Measurements from ENCODE around the gene RERE.
"Not testable (repeated sequence)": the region's sequence is repeated elsewhere in the genome, so short reads cannot be mapped to it uniquely, and the experiment has no call there.

Gene RERE

DNA sequence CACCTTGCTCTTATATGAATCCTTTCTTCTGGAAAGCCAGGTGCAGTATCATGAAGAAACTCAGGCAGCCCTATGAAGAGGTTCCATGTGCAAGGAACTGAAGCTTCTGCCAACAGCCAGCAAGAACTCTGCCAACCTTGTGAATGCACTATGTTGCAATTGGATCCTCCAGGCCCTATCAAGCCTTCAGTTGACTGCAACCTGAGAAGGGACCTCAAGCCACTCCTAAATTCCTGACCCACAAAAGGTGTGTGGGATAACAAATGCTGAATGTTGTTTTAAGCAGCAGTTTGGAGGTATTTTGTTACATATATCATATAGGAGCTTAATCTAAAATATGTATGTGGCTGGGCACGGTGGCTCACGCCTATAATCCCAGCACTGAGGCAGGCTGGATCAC, 84.0 kb downstream of the RERE start:
- no peak overlapping the region for H3K4me3 ChIP-seq (ENCODE audit: low read depth, low read length)
- TF ChIP-seq, protein P1, sequence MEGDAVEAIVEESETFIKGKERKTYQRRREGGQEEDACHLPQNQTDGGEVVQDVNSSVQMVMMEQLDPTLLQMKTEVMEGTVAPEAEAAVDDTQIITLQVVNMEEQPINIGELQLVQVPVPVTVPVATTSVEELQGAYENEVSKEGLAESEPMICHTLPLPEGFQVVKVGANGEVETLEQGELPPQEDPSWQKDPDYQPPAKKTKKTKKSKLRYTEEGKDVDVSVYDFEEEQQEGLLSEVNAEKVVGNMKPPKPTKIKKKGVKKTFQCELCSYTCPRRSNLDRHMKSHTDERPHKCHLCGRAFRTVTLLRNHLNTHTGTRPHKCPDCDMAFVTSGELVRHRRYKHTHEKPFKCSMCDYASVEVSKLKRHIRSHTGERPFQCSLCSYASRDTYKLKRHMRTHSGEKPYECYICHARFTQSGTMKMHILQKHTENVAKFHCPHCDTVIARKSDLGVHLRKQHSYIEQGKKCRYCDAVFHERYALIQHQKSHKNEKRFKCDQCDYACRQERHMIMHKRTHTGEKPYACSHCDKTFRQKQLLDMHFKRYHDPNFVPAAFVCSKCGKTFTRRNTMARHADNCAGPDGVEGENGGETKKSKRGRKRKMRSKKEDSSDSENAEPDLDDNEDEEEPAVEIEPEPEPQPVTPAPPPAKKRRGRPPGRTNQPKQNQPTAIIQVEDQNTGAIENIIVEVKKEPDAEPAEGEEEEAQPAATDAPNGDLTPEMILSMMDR (IDR thresholded peaks at IDR 0.05; ENCODE audit: insufficient read depth, low read depth, low read length, missing control alignments): no peak
- DNase-seq (ENCODE audit: low read depth): no peak

DNA sequence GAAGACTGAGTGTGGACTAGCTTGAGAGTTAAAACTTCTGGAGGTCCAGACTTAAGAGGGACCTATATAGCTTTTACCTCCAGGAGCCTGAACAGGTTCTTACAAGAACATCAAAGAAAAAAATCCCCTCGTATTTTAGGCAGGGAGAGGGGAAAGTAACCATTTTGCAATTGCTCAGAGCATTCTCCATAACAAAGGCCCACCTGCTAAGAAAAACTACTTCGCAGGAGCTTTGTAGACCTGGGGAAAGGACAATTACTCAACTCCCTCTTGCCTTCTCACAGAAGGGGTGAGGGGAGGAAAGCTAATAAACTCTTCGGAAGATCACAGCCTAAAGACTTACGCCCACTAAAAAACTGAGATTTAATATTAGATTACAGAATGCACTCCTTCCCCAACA, 86.3 kb downstream of the RERE start:
- no peak for DNase-seq (ENCODE audit: low read depth)
- H3K4me3 ChIP-seq (ENCODE audit: low read depth, low read length): no peak overlapping the region
- TF ChIP-seq, protein P1 (IDR thresholded peaks at IDR 0.05; ENCODE audit: insufficient read depth, low read depth, low read length, missing control alignments): no peak

DNA sequence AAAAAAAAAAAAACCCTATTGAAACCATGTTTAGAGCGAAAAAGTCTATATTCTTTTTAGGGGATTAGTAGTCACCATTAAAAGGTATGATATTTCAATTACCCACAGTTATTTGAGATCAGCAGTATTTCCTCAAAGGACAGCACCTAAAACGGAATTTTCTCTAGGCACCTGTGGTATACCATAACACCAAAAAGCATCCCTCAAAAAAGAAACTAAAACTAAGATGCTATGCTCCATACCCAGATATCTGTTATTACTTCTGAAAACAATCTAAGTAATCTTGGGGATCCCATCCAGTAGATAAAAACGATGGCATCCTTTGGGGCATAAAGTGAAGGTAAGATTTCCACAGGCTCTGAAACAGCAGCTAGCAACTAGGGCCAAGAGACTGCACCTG, 89.0 kb downstream of the RERE start:
- TF ChIP-seq, protein P1 (IDR thresholded peaks at IDR 0.05; ENCODE audit: insufficient read depth, low read depth, low read length, missing control alignments): no peak
- DNase-seq (ENCODE audit: low read depth): no peak

DNA sequence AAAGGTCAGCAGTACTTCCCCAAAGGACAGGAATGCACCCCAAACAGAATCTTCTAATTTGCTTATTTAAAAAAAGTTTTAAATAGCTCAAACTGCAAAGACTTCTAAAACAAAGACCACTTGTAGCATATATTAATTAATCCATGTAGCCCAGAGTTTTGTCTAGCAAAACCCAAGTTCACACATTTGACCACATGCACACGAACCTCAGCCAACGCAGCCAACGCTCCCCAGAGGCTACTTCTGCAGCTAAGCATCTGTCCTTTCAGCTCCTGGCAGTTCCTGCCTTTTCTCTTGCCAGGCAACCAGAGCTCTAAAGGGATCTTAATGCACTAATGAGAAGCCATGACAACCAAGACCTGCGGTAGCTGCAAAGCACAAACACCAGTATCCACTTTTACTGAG, 89.6 kb downstream of the RERE start:
- H3K4me3 ChIP-seq (ENCODE audit: low read depth, low read length): no peak overlapping the region
- TF ChIP-seq, protein P1 (IDR thresholded peaks at IDR 0.05; ENCODE audit: insufficient read depth, low read depth, low read length, missing control alignments): no peak
- DNase-seq (ENCODE audit: low read depth): no peak

More for the DNA sequence above, 89.0 kb downstream of the RERE start:
- H3K4me3 ChIP-seq (ENCODE audit: low read depth, low read length): no peak overlapping the region

DNA sequence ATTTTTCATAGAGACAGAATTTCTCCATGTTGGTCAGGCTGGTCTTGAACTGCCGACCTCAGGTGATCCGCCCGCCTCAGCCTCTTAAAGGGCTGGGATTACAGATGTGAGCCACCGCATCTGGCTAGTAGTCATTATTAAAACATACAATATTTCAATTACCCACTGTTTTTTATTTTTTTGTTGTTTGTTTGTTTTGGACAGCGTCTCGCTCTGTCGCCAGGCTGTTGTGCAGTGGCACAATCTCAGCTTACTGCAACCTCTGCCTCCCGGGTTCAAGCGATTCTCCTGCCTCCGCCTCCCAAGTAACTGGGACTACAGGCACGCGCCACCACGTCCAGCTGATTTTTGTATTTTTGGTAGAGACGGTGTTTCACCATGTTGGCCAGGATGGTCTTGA, 90.1 kb downstream of the RERE start:
- DNase-seq (ENCODE audit: low read depth); H3K4me3 ChIP-seq (ENCODE audit: low read depth, low read length): not testable (repeated sequence)

DNA sequence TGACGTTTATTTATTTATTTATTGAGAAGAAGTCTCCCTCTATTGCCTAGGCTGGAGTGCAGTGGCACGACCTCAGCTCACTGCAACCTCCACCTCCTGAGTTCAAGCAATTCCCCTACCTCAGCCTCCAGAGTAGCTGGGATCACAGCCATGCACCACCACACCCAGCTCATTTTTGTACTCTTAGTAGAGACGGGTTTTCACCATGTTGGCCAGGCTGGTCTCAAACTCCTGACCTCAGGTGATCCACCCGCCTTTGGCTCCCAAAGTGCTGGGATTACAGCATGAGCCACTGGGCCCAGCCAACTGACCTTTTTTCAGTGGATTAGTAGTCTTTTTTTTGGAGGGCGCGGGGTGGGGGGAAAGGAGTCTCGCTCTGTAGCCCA, 90.6 kb downstream of the RERE start:
- not testable (repeated sequence) for DNase-seq (ENCODE audit: low read depth)

DNA sequence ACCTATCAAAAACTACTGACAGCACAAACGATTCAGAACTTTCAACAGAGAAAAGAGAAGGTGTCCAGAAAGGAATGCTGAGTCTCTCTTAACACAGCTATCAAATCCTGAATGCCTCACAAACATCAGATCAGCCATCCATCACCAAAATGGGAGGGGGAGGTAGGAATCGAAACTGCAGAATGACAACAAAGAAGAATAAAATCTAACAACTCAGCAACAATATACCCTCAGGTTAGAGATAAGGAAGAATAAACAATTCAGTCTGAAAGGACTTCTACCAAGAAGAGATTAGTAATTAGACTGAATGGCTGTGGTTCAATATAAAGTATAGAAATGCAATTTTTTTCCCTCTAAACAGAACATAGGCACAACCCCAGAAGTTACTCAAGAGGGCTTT, 94.4 kb downstream of the RERE start:
- DNase-seq (ENCODE audit: low read depth): no peak
- TF ChIP-seq, protein P1 (IDR thresholded peaks at IDR 0.05; ENCODE audit: insufficient read depth, low read depth, low read length, missing control alignments): no peak
- H3K4me3 ChIP-seq (ENCODE audit: low read depth, low read length): no peak overlapping the region

More for the DNA sequence above, 90.6 kb downstream of the RERE start:
- H3K4me3 ChIP-seq (ENCODE audit: low read depth, low read length): not testable (repeated sequence)

DNA sequence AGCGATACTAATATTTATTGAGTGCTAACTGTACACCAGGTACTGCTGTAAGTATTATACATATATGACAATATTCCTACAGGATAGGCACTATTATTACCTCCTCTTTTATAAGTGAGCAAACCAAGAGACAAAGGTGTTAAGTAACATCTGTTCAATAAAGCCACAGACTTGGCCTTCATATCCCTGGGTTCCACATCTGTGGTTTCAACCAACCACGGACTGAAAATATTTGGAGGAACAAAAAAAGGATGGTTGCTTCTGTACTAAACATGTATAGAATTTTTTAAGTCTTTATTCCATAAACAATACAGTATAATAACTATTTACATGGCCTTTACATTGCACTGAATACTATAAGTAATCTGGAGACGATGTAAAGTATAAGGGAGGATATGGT, 95.1 kb downstream of the RERE start:
- TF ChIP-seq, protein P1 (IDR thresholded peaks at IDR 0.05; ENCODE audit: insufficient read depth, low read depth, low read length, missing control alignments): no peak
- H3K4me3 ChIP-seq (ENCODE audit: low read depth, low read length): no peak overlapping the region
- no peak for DNase-seq (ENCODE audit: low read depth)
